Common myeloid progenitor, CD34-positive (primary cell): ENCODE data around the gene CFAP99.

Experiments used
- CTCF ChIA-PET: fragments of 350-600 bp; sonication (Branson Sonifier 250); formaldehyde crosslinking; loops from one replicate; lab custom pipeline; 2021; ENCODE audit warnings: antibody characterized with exemption; lab: Charles Lee
- POLR2A ChIA-PET: fragments of 350-600 bp; sonication (Branson Sonifier 250); formaldehyde crosslinking; loops from one replicate; lab custom pipeline; 2021; ENCODE audit warnings: antibody characterized with exemption; lab: Charles Lee
- DNase-seq, 3 donors: peaks; one replicate each; pipeline versions ENCODE4 v3.0.0 to v3.0.0-alpha.2; 2013
- H3K27ac ChIP-seq, 2 experiments: 1 replicate in 1 of 2; 2 replicates in 1 of 2; pipeline ENCODE4 v1.7.0; 2013; ENCODE audit warnings: inconsistent platforms in 2 of 2, low read length in 2 of 2, mild to moderate bottlenecking in 2 of 2, low read depth in 1 of 2, moderate library complexity in 1 of 2; ENCODE audit not compliant: severe bottlenecking in 2 of 2, insufficient read depth in 1 of 2, poor library complexity in 1 of 2
- H3K27me3 ChIP-seq, 5 experiments: replicated peaks in 2 of 5; 1 replicate in 3 of 5; 2 replicates in 2 of 5; pipeline versions ENCODE4 v1.6.1 to v1.7.0; 2013; ENCODE audit warnings: low read length in 4 of 5, mild to moderate bottlenecking in 2 of 5, moderate library complexity in 2 of 5, inconsistent platforms in 1 of 5; ENCODE audit not compliant: insufficient read depth in 5 of 5, control insufficient read depth in 4 of 5
- H3K36me3 ChIP-seq, 4 experiments: 1 replicate in 2 of 4; 2 replicates in 2 of 4; pipeline versions ENCODE4 v1.6.1 to v1.7.0; 2013; ENCODE audit warnings: low read length in 3 of 4, control low read depth in 1 of 4, mild to moderate bottlenecking in 1 of 4; ENCODE audit not compliant: control insufficient read depth in 4 of 4, insufficient read depth in 4 of 4
- H3K4me1 ChIP-seq, 4 experiments: 1 replicate in 3 of 4; 2 replicates in 1 of 4; pipeline versions ENCODE4 v1.6.1 to v1.7.1; 2013; ENCODE audit warnings: low read length in 3 of 4, mild to moderate bottlenecking in 3 of 4, control low read depth in 1 of 4, inconsistent platforms in 1 of 4, moderate library complexity in 1 of 4; ENCODE audit not compliant: control insufficient read depth in 4 of 4, insufficient read depth in 4 of 4; ENCODE audit errors: control extremely low read depth in 1 of 4
- H3K4me3 ChIP-seq, 7 experiments: 1 replicate in 4 of 7; 2 replicates in 3 of 7; pipeline versions ENCODE4 v1.5.1 to v1.7.0; 2013; ENCODE audit warnings: mild to moderate bottlenecking in 7 of 7, low read length in 6 of 7, moderate library complexity in 6 of 7, inconsistent platforms in 2 of 7, low read depth in 2 of 7, control low read depth in 1 of 7; ENCODE audit not compliant: insufficient read depth in 4 of 7, control insufficient read depth in 1 of 7; ENCODE audit errors: extremely low read depth in 1 of 7
- H3K9me3 ChIP-seq, 5 experiments: 1 replicate in 4 of 5; 2 replicates in 1 of 5; pipeline versions ENCODE4 v1.6.1 to v1.7.1; 2013; ENCODE audit warnings: low read length in 4 of 5, mild to moderate bottlenecking in 2 of 5, inconsistent platforms in 1 of 5, low read depth in 1 of 5, moderate library complexity in 1 of 5; ENCODE audit not compliant: control insufficient read depth in 4 of 5, insufficient read depth in 2 of 5; ENCODE audit errors: control extremely low read depth in 1 of 5
- WGBS: methylation state at CpG from one replicate; pipeline ENCODE4 v1.1.5; 2013; ENCODE audit not compliant: insufficient coverage; 5-methylcytosine and 5-hydroxymethylcytosine counted together

CFAP99 gene

GRCh38 chr4:2443956-2444740, 25.4 kb downstream of the CFAP99 start:
- H3K4me1 ChIP-seq = peaks cover 0 to 16% (median 13%) of the 10 kb centered on the region in 4 experiments
- CTCF ChIA-PET = interaction anchor here (0.6 to 3.2 kb wide), 13 partner anchors 10 to 91 kb away, joined by 3 to 26 read pairs (median 4); no protein-coding TSS in a partner anchor
- H3K4me3 ChIP-seq = no peak overlapping the region
- H3K36me3 ChIP-seq = no peaks in the 10 kb centered on the region
- H3K27ac ChIP-seq = no peak overlapping the region
- 84% methylated on average over 4 of the region's 7 CpGs for WGBS
- POLR2A ChIA-PET = no interaction called here
- peak in 2 of 3 donors; percentile 42 to 44 for DNase-seq
- H3K27me3 ChIP-seq = no peaks in the 10 kb centered on the region
- no peaks in the 10 kb centered on the region for H3K9me3 ChIP-seq

DNA sequence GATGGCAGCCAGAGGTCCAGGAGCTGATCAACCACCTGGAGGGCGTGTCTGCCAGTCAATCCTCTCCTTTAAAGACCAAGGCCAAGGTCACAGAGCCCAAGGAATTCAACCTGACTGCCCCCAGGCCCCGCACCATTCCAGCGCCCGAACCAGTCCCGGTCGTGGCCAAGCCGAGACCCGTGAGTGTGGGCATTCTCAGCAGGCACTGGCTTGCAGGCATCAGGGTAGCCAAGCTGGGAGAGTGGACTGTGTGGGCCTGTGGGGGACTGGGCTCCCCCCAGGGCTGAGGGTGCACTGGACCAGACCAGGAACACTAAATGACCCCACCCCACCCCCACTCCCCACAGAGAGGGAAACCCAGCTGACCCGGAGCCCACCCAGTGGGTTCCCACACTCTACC, 26.4 kb downstream of the CFAP99 start:
- no peaks in the 10 kb centered on the region for H3K9me3 ChIP-seq
- H3K4me1 ChIP-seq = peaks cover 0 to 16% (median 13%) of the 10 kb centered on the region in 4 experiments
- ChIA-PET POLR2A (no interaction called here), CTCF (interaction anchor here (1.1 to 2.4 kb wide), 6 partner anchors 9 to 91 kb away, joined by 3 to 8 read pairs (median 4); no protein-coding TSS in a partner anchor)
- 94% methylated on average over 6 of the region's 9 CpGs for WGBS
- no peaks in the 10 kb centered on the region for H3K36me3 ChIP-seq
- H3K27ac ChIP-seq = no peak overlapping the region
- H3K27me3 ChIP-seq = no peaks in the 10 kb centered on the region
- DNase-seq = no peak
- no peak overlapping the region for H3K4me3 ChIP-seq

- H3K4me1 ChIP-seq = peaks cover 0 to 16% (median 13%) of the 10 kb centered on the region in 4 experiments
- no peaks in the 10 kb centered on the region for H3K36me3 ChIP-seq
- WGBS = over 99% methylated on average over 6 of the region's 6 CpGs
- POLR2A ChIA-PET = no interaction called here
- CTCF ChIA-PET = interaction anchor here (1.2 to 2.1 kb wide), 3 partner anchors 9 to 19 kb away, joined by 3 to 4 read pairs (median 4); no protein-coding TSS in a partner anchor
- no peak overlapping the region for H3K27ac ChIP-seq
- no peaks in the 10 kb centered on the region for H3K9me3 ChIP-seq
- DNase-seq = no peak
- no peak overlapping the region for H3K4me3 ChIP-seq
- H3K27me3 ChIP-seq = no peaks in the 10 kb centered on the region
Measured at GRCh38 chr4:2445571-2445970, 26.8 kb downstream of the CFAP99 start.

- POLR2A ChIA-PET = no interaction called here
- H3K27me3 ChIP-seq = no peaks in the 10 kb centered on the region
Measured at GRCh38 chr4:2446656-2447564, 28.2 kb downstream of the CFAP99 start.

GRCh38 chr4:2448589-2448988, 29.8 kb downstream of the CFAP99 start:
- no peaks in the 10 kb centered on the region for H3K27me3 ChIP-seq
- no peak for DNase-seq
- H3K27ac ChIP-seq = no peak overlapping the region
- no peaks in the 10 kb centered on the region for H3K9me3 ChIP-seq
- H3K4me1 ChIP-seq = peaks cover 0 to 10% (median 9%) of the 10 kb centered on the region in 4 experiments
- 93% methylated on average over 7 of the region's 7 CpGs for WGBS
- ChIA-PET POLR2A (no interaction called here), CTCF (interaction anchor here (1.1 to 1.8 kb wide), 3 partner anchors 12 to 20 kb away, joined by 4 to 5 read pairs (median 4); no protein-coding TSS in a partner anchor)
- H3K4me3 ChIP-seq = no peak overlapping the region
- H3K36me3 ChIP-seq = no peaks in the 10 kb centered on the region

More at GRCh38 chr4:2446656-2447564, 28.2 kb downstream of the CFAP99 start:
- Histone ChIP-seq H3K4me1 (peaks cover 0 to 12% (median 10%) of the 10 kb centered on the region in 4 experiments), H3K36me3 (no peaks in the 10 kb centered on the region), H3K4me3 (no peak overlapping the region), H3K27ac (no peak overlapping the region), H3K9me3 (no peaks in the 10 kb centered on the region)
- DNase-seq = no peak
- 97% methylated on average over 3 of the region's 3 CpGs for WGBS
- CTCF ChIA-PET = no interaction called here

DNA sequence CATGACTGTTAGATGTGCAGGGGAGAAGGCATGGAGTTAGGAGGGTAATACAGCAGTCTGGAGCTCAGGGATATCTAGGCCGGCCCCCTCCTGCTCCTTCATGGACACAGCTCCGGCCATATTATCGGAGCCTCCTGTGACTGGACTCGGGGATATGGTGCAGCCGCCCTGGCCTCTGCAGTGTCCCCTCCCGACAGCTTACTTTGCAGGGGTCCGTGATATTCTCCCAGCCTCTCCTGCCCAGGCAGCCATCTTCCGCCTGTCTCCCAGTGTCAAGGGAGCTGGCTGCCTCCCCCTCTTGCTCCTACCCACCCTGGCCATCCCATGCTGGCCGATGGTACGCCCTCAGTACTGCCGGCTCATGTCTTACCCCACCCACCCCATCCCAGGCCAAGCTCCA, 30.3 kb downstream of the CFAP99 start:
- Histone ChIP-seq H3K9me3 (no peaks in the 10 kb centered on the region), H3K4me3 (no peak overlapping the region), H3K4me1 (peaks cover 0 to 5% (median 4%) of the 10 kb centered on the region in 4 experiments), H3K27ac (no peak overlapping the region), H3K36me3 (no peaks in the 10 kb centered on the region), H3K27me3 (no peaks in the 10 kb centered on the region)
- CTCF ChIA-PET = interaction anchor here (1.1 to 3.6 kb wide), 4 partner anchors 11 to 21 kb away, joined by 4 to 14 read pairs (median 4); no protein-coding TSS in a partner anchor
- WGBS = 99% methylated on average over 10 of the region's 11 CpGs
- no peak for DNase-seq
- POLR2A ChIA-PET = no interaction called here
